ENCODE measurements around the gene TMEM94. TPM values are rescaled to one million over a fixed set of nuclear protein-coding genes. Genes with fewer than 3 reads are reported as not detected.

The TMEM94 gene
- polyA plus RNA-seq, 4 donors: 41.8 to 87.7 (median 60.3) TPM

GRCh38 chr17:75456039-75456416, 407 bp upstream of the TMEM94 start:
- Histone ChIP-seq H3K27ac (ENCODE audit: low read depth in 1 of 3, low read length in 2 of 3) (peak overlapping the region; percentile 80 to 93 (median 91)), H3K36me3 (ENCODE audit: control insufficient read depth in 3 of 3, insufficient read depth in 2 of 3, low read depth in 1 of 3, low read length in 3 of 3) (no peaks in the 10 kb centered on the region), H3K4me1 (ENCODE audit: control insufficient read depth in 3 of 3, insufficient read depth in 2 of 3, low read depth in 1 of 3, low read length in 2 of 3) (peaks cover 3 to 44% (median 15%) of the 10 kb centered on the region in 3 donors), H3K9me3 (ENCODE audit: control insufficient read depth in 2 of 2, insufficient read depth in 1 of 2, low read depth in 1 of 2, low read length in 1 of 2) (peaks cover 0 to 6% of the 10 kb centered on the region in 2 donors), H3K4me3 (ENCODE audit: low read depth in 1 of 3, low read length in 3 of 3) (peak overlapping the region; percentile 4 to 98 (median 60)), H3K27me3 (ENCODE audit: control insufficient read depth in 3 of 3, insufficient read depth in 3 of 3, low read length in 3 of 3) (no peaks in the 10 kb centered on the region)
- DNase-seq (no peak), FAIRE-seq (no peak)
- 5 to 9% (median 6%) methylated on average over 13 of the region's 13 CpGs for WGBS, 3 donors

- peaks cover 0 to 6% of the 10 kb centered on the region in 2 donors for H3K9me3 ChIP-seq (ENCODE audit: control insufficient read depth in 2 of 2, insufficient read depth in 1 of 2, low read depth in 1 of 2, low read length in 1 of 2)
- H3K4me3 ChIP-seq (ENCODE audit: low read depth in 1 of 3, low read length in 3 of 3): peak overlapping the region; percentile 60 to 98 (median 88)
- no peaks in the 10 kb centered on the region for H3K36me3 ChIP-seq (ENCODE audit: control insufficient read depth in 3 of 3, insufficient read depth in 2 of 3, low read depth in 1 of 3, low read length in 3 of 3)
- H3K27ac ChIP-seq (ENCODE audit: low read depth in 1 of 3, low read length in 2 of 3): peak overlapping the region; percentile 4 to 93 (median 86)
- 2% methylated on average over 38 of the region's 38 CpGs for WGBS, 3 donors
- no peaks in the 10 kb centered on the region for H3K27me3 ChIP-seq (ENCODE audit: control insufficient read depth in 3 of 3, insufficient read depth in 3 of 3, low read length in 3 of 3)
- peaks cover 3 to 44% (median 15%) of the 10 kb centered on the region in 3 donors for H3K4me1 ChIP-seq (ENCODE audit: control insufficient read depth in 3 of 3, insufficient read depth in 2 of 3, low read depth in 1 of 3, low read length in 2 of 3)
- FAIRE-seq: no peak
- DNase-seq: peak in 1 of 2 donors; percentile 57
Measured at GRCh38 chr17:75457047-75457654, 716 bp downstream of the TMEM94 start.

GRCh38 chr17:75459246-75459589, 2.8 kb downstream of the TMEM94 start:
- peaks cover 3 to 40% (median 15%) of the 10 kb centered on the region in 3 donors for H3K4me1 ChIP-seq (ENCODE audit: control insufficient read depth in 3 of 3, insufficient read depth in 2 of 3, low read depth in 1 of 3, low read length in 2 of 3)
- H3K36me3 ChIP-seq (ENCODE audit: control insufficient read depth in 3 of 3, insufficient read depth in 2 of 3, low read depth in 1 of 3, low read length in 3 of 3): no peaks in the 10 kb centered on the region
- no peaks in the 10 kb centered on the region for H3K27me3 ChIP-seq (ENCODE audit: control insufficient read depth in 3 of 3, insufficient read depth in 3 of 3, low read length in 3 of 3)
- H3K4me3 ChIP-seq (ENCODE audit: low read depth in 1 of 3, low read length in 3 of 3): no peak overlapping the region
- peak overlapping the region; percentile 35 to 79 (median 72) for H3K27ac ChIP-seq (ENCODE audit: low read depth in 1 of 3, low read length in 2 of 3)
- peaks cover 0 to 6% of the 10 kb centered on the region in 2 donors for H3K9me3 ChIP-seq (ENCODE audit: control insufficient read depth in 2 of 2, insufficient read depth in 1 of 2, low read depth in 1 of 2, low read length in 1 of 2)
- FAIRE-seq: no peak
- WGBS, 3 donors: 45 to 65% (median 53%) methylated on average over 1 of the region's 1 CpG
- DNase-seq: no peak

- FAIRE-seq (no peak), DNase-seq (peak; percentile 76 to 83)
- Histone ChIP-seq H3K4me3 (ENCODE audit: low read depth in 1 of 3, low read length in 3 of 3) (no peak overlapping the region), H3K27me3 (ENCODE audit: control insufficient read depth in 3 of 3, insufficient read depth in 3 of 3, low read length in 3 of 3) (no peaks in the 10 kb centered on the region), H3K9me3 (ENCODE audit: control insufficient read depth in 2 of 2, insufficient read depth in 1 of 2, low read depth in 1 of 2, low read length in 1 of 2) (peaks cover 0 to 5% of the 10 kb centered on the region in 2 donors), H3K4me1 (ENCODE audit: control insufficient read depth in 3 of 3, insufficient read depth in 2 of 3, low read depth in 1 of 3, low read length in 2 of 3) (peaks cover 3 to 40% (median 15%) of the 10 kb centered on the region in 3 donors), H3K27ac (ENCODE audit: low read depth in 1 of 3, low read length in 2 of 3) (peak overlapping the region; percentile 35 to 79 (median 72)), H3K36me3 (ENCODE audit: control insufficient read depth in 3 of 3, insufficient read depth in 2 of 3, low read depth in 1 of 3, low read length in 3 of 3) (no peaks in the 10 kb centered on the region)
- WGBS, 3 donors: 45 to 56% (median 54%) methylated on average over 9 of the region's 9 CpGs
Measured at GRCh38 chr17:75459590-75460267, 3.3 kb downstream of the TMEM94 start.

GRCh38 chr17:75460295-75460694, 3.9 kb downstream of the TMEM94 start:
- Histone ChIP-seq H3K4me1 (ENCODE audit: control insufficient read depth in 3 of 3, insufficient read depth in 2 of 3, low read depth in 1 of 3, low read length in 2 of 3) (peaks cover 3 to 36% (median 14%) of the 10 kb centered on the region in 3 donors), H3K4me3 (ENCODE audit: low read depth in 1 of 3, low read length in 3 of 3) (no peak overlapping the region), H3K36me3 (ENCODE audit: control insufficient read depth in 3 of 3, insufficient read depth in 2 of 3, low read depth in 1 of 3, low read length in 3 of 3) (no peaks in the 10 kb centered on the region), H3K27ac (ENCODE audit: low read depth in 1 of 3, low read length in 2 of 3) (peak overlapping the region in 2 of 3 donors; percentile 72 to 79), H3K27me3 (ENCODE audit: control insufficient read depth in 3 of 3, insufficient read depth in 3 of 3, low read length in 3 of 3) (no peaks in the 10 kb centered on the region), H3K9me3 (ENCODE audit: control insufficient read depth in 2 of 2, insufficient read depth in 1 of 2, low read depth in 1 of 2, low read length in 1 of 2) (no peaks in the 10 kb centered on the region)
- DNase-seq (no peak), FAIRE-seq (no peak)
- 90 to 98% (median 93%) methylated on average over 4 of the region's 4 CpGs for whole genome bisulfite sequencing, 3 donors

- Histone ChIP-seq H3K36me3 (ENCODE audit: control insufficient read depth in 3 of 3, insufficient read depth in 2 of 3, low read depth in 1 of 3, low read length in 3 of 3) (peaks cover 0 to 8% (median 0%) of the 10 kb centered on the region in 3 donors), H3K4me3 (ENCODE audit: low read depth in 1 of 3, low read length in 3 of 3) (no peak overlapping the region), H3K9me3 (ENCODE audit: control insufficient read depth in 2 of 2, insufficient read depth in 1 of 2, low read depth in 1 of 2, low read length in 1 of 2) (peaks cover 0 to 3% of the 10 kb centered on the region in 2 donors), H3K4me1 (ENCODE audit: control insufficient read depth in 3 of 3, insufficient read depth in 2 of 3, low read depth in 1 of 3, low read length in 2 of 3) (peaks cover 3 to 17% (median 4%) of the 10 kb centered on the region in 3 donors), H3K27me3 (ENCODE audit: control insufficient read depth in 3 of 3, insufficient read depth in 3 of 3, low read length in 3 of 3) (no peaks in the 10 kb centered on the region), H3K27ac (ENCODE audit: low read depth in 1 of 3, low read length in 2 of 3) (no peak overlapping the region)
- WGBS, 3 donors: 93 to 96% (median 94%) methylated on average over 2 of the region's 2 CpGs
- FAIRE-seq (no peak), DNase-seq (no peak)
Measured at GRCh38 chr17:75463603-75464002, 7.2 kb downstream of the TMEM94 start.

- Histone ChIP-seq H3K27ac (ENCODE audit: low read depth in 1 of 3, low read length in 2 of 3) (no peak overlapping the region), H3K4me3 (ENCODE audit: low read depth in 1 of 3, low read length in 3 of 3) (no peak overlapping the region), H3K4me1 (ENCODE audit: control insufficient read depth in 3 of 3, insufficient read depth in 2 of 3, low read depth in 1 of 3, low read length in 2 of 3) (peaks cover 0 to 5% (median 0%) of the 10 kb centered on the region in 3 donors), H3K27me3 (ENCODE audit: control insufficient read depth in 3 of 3, insufficient read depth in 3 of 3, low read length in 3 of 3) (no peaks in the 10 kb centered on the region), H3K36me3 (ENCODE audit: control insufficient read depth in 3 of 3, insufficient read depth in 2 of 3, low read depth in 1 of 3, low read length in 3 of 3) (peaks cover 0 to 14% (median 0%) of the 10 kb centered on the region in 3 donors), H3K9me3 (ENCODE audit: control insufficient read depth in 2 of 2, insufficient read depth in 1 of 2, low read depth in 1 of 2, low read length in 1 of 2) (peaks cover 0 to 3% of the 10 kb centered on the region in 2 donors)
- FAIRE-seq (no peak), DNase-seq (no peak)
- 89 to 95% (median 91%) methylated on average over 6 of the region's 6 CpGs for WGBS, 3 donors
Measured at GRCh38 chr17:75465039-75465438, 8.6 kb downstream of the TMEM94 start.

- Histone ChIP-seq H3K27me3 (ENCODE audit: control insufficient read depth in 3 of 3, insufficient read depth in 3 of 3, low read length in 3 of 3) (no peaks in the 10 kb centered on the region), H3K36me3 (ENCODE audit: control insufficient read depth in 3 of 3, insufficient read depth in 2 of 3, low read depth in 1 of 3, low read length in 3 of 3) (peaks cover 3 to 33% (median 5%) of the 10 kb centered on the region in 3 donors), H3K4me1 (ENCODE audit: control insufficient read depth in 3 of 3, insufficient read depth in 2 of 3, low read depth in 1 of 3, low read length in 2 of 3) (no peaks in the 10 kb centered on the region), H3K27ac (ENCODE audit: low read depth in 1 of 3, low read length in 2 of 3) (no peak overlapping the region), H3K4me3 (ENCODE audit: low read depth in 1 of 3, low read length in 3 of 3) (no peak overlapping the region), H3K9me3 (ENCODE audit: control insufficient read depth in 2 of 2, insufficient read depth in 1 of 2, low read depth in 1 of 2, low read length in 1 of 2) (peaks cover 0 to 3% of the 10 kb centered on the region in 2 donors)
- DNase-seq (no peak), FAIRE-seq (no peak)
- WGBS, 3 donors: 72 to 82% (median 81%) methylated on average over 8 of the region's 8 CpGs
Measured at GRCh38 chr17:75468291-75468754, 11.9 kb downstream of the TMEM94 start.

All from small intestine (tissue), 7 donors.